ENCODE measurements around the gene RUNX2.

Gene RUNX2

DNA sequence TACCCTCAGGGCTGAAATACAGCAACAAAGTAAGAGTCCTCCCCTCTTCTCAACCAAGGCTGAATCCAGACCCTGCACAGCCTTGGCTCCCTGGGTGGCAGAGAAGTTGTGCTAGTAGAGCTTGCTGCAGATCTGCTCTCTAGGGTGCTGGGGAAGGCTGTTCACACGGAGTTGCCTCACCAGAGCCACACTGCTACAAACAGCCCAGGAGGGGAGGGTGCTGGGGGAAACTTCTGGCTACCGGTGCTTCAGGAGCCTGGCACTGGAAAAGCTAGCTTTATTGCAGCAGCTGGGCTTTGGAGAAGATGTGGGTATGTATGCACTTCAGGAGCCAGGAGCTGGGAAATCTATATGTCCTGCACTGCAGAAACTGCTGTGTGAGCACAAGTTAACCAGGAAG is 87.2 kb downstream of the RUNX2 start:
- no peak for DNase-seq (ENCODE audit: low read depth)

DNA sequence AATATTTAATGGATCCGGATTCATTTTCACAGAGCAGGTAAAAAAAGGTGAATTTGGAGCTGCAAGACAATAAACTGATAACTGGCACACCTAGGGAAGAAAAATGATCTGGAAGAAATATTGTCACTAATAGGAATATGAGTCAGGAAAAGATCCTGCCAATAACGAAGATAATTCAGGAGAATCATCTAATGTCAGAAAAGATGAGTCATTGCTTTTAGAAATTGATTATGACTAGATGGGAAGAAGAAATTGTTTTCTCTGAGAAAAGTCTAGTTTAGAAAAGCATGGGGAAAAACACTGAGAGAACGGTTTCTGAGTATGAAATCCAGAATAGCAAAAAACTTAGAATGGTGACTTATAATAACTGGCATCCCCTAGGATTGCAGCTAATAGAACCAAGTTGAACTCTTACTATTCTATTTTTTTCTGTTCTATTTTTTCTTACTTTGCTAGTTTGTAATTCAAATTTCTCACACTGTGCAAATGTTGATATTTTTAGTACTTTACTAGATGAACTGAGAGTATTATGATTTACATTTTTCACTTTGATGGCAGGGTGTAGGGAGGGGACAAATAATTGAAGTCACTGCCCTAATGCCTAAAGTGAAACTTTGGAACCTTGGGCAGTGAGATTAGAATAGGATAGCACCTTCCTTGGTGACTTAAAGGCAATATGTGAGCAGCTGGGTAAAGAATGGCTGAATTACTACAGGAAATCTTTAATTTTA is 87.8 kb downstream of the RUNX2 start:
- DNase-seq (ENCODE audit: low read depth): no peak

DNA sequence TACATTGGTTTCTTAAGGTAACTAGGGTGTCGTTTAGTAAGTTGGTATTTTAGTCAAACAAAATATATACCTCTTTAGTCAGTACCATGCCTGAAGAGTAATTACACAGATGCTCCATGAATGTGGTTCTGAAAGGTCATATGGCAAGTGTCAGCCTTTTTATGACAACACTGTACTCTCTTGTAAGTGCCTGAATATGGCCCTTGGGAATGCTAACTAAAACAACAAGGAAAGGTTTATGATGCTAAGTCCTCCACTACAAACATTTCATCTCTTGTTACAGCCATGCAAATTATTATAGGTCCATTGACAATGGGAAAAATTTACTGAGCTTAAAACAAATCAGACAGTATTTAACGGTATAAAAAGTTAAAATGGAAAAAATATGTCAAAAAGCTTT is 88.6 kb downstream of the RUNX2 start:
- no peak for DNase-seq (ENCODE audit: low read depth)

DNA sequence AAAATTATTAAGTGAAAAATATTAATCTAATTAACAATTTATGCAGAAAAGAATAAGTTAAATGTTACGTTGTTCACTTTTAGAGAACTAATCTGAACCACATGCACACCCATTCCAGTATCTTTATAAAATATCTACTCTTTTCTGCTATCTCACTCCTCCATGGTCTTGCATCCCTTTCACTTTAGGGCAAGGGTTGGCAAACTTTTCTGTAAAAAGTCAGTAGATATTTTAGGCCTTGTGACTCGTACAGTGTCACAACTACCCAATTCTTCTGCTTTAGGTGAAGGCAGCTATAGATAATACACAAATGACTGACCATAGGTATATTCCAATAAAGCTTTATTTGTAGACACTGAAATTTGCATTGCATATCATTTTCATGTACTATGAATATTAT is 89.3 kb downstream of the RUNX2 start:
- DNase-seq (ENCODE audit: low read depth): no peak

DNA sequence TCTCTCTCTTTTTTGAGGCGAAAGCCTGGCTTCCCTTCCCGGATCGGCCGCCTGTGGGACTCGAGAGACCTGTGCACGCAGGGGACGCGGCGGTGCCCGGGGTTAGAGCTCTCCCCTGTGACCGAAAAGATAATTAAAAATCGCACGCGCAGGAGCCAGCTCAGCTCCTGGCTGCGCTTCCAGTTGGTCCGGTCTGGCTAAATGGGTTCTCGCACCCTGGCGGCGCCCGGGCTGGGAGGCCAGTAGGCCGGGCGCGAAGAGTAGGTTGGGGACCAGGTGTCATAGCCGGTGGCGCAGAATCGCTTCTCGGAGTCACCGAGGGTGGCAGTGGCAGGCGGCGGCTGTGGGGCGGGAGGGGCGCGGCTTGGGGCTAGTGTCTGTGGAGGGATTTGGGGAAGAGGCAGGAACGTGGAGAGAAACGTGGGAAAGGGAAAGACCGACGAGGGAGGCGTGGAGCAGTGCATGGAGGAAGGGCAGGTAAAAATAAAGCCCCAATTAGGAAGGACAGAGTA is 91.5 kb downstream of the RUNX2 start:
- DNase-seq (ENCODE audit: low read depth): peak; percentile 36

DNA sequence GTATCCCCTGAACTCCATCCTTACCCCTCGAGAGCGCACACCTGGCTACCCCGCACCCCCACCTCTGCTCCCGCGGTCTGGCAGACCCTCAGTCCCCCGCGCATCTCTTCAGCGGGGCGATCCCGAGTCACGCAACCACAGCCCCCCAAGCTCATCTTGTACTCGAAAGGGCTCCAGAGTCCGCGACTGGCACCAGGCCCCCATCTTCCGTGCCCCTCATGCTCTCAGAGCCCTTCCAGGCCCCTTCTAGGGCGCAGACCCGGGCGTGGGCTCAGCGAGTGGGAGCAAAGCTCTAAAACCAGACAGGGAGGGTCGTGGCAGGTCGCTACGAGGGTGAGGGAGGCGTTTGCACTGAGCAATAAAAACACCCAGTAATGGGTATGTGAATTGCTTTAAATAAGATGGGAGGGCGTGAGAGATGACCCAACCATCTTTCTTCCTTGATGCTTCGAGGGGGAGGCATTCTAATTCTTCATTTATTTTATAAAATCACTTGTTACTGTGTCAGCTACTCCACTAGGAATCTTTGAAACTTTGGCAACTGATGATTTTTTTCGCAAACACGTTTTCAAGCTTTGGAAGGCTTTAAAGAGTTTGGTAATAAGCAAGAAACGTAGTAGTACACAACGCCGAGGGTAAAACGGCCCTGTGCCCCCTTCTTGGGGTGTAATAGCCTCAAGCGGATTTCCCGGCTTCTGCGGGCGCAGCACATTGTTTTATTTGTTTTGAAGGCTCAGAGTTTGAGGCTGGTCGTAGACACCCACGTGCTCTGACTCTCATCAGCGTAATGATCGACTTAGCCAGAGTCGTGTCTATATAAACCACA is 92.2 kb downstream of the RUNX2 start:
- peak; percentile 33 for DNase-seq (ENCODE audit: low read depth)

DNA sequence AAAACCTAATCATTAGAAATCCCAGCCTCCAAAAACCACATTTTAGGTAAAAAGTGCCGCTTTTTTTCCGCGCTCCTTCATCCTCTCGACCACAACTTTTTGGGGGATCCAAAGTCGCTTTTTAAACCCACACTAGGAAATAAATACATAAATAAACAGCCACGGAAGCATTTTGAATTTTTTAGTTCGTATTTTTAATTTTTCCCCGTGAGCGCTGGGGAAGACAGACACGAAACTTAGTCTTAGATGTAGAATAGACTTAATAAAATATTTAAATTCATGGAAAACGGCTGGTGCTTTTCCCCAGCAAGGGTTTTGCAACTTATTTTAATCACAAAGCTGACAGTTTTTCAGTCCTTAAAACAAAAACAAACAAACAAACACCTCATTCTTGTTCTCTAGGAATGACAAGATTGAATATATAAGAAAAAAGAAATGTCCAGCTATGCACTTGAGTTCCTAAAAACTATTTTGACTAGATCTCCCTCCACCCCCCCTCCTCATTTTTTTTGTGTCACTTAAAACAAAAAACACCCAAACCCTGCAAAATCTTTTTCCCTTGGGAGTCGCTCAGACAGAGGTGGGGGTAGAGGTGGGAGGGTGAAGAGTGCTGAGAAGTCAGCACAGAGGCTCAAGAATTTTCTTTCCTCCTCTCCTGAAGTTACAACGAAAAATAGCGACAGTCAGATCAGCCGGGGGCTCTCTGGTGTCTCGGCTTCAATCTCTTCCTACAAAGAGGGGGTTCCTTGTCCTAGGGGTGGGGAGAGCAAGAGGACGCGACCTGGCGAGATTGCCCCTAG is 93.0 kb downstream of the RUNX2 start:
- DNase-seq (ENCODE audit: low read depth): no peak

DNA sequence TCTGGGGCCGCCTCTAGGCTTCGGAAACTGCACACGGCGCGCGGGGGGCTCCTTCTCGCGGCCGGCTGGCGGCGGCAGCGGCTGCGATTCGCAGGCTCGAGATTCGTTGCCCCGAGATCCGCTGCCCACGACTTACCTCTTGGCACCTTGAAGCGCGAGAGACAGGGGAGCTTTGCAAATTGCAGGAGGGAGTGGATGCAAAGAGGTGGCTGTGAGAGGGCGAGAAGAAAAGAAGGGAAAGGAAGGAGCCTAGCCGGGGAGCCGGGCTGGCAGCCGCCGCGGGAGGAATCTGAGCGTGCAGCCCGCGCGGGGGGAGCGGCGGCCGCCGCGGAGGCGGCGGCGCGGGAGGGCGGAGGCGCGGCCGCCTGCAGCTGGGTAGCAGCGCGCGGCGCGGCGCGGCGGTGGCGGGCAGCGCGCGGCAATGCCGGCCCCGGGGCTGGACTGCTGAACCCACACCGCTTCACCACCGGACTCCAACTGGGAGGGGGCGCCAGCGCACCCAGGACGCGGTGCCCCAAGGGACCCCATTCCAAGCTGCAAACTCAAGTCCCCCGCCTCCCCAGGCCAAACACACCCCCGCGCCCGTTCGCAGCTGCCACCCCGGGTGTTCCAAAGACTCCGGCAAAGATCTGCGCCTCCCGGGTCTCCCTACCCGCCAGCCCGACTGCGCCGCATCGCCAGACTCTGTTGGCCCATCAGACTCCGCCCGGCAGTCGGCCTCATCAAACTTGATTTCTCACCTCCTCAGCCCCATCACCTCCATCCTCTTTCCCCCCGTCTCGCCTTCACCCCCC is 93.8 kb downstream of the RUNX2 start:
- peak; percentile 33 for DNase-seq (ENCODE audit: low read depth)

DNA sequence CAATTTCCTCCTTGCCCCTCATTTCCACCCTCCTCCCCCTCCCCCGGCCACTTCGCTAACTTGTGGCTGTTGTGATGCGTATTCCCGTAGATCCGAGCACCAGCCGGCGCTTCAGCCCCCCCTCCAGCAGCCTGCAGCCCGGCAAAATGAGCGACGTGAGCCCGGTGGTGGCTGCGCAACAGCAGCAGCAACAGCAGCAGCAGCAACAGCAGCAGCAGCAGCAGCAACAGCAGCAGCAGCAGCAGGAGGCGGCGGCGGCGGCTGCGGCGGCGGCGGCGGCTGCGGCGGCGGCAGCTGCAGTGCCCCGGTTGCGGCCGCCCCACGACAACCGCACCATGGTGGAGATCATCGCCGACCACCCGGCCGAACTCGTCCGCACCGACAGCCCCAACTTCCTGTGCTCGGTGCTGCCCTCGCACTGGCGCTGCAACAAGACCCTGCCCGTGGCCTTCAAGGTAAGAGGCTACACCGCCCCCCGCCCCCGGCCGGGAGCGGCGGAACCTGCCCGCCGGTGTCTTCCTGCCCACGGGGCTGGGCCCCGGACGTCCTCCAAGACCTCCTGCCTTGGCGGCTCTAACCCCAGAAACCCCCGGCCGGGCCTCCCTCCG is 94.5 kb downstream of the RUNX2 start:
- DNase-seq (ENCODE audit: low read depth): peak; percentile 45

DNA sequence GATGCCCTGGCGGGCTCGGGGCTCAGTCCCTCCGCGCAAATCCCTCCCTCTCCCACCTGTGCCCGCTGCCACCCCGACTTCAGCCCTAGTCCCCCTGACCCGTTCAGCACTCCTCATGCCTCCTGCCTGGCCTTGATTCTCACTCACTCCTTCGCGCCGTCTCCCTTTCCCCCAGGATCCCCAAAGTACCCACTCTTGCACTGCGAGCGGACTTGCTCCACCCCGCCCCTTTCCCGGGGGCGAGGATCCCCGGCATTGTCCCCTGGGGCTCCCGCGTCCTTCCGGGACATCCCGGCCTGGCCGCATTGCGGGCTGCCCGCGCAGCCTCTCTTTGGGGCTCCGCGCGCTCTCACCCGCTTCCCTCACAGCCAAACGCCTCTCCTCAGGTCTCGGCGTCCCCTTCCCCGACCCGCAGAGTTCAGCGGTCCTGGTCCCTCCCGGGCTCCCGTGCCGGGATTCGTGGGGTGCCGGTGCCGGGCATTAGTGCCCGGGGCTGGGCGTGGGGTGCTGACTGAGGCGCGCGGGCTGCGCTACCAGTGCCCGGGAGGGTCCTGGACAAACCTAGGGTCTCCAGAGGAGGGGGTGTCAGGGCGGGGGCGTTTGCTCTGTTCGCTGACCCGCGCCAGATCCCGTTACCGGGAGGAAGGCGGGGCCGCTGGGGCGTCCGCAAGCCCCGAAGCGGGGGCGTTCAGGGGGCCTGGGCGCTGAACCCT is 95.1 kb downstream of the RUNX2 start:
- DNase-seq (ENCODE audit: low read depth): peak; percentile 17

DNA sequence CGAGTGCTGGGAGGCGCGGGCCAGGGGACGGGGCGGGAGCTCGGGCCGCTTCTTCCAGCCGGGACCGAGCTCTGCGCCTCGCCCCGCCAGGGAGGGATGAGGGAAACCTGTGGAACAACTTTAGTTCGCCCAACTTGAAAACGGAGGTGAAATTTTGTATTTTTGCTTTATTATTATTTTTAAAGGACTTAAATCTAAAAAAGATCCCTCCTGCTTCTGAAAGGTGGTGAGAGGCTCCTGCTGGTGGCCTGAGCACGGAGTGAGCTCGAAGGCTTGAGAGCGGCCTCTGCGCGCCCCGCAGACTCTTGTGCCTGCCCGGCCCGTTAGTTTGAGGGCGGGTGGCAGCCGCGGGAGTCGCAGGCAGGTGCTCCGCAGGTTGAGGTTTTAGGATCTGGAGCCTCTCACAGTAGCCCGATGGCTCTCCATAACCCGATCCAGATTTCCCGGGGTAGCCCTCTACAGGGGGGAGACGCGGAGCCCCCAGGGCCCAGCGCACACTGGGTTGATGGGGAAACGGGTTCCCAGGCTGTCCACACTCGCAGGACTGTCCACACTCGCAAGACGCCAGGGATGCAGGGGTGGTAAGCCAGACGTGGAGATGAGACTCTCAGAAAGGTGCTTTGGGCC is 95.8 kb downstream of the RUNX2 start:
- no peak for DNase-seq (ENCODE audit: low read depth)

DNA sequence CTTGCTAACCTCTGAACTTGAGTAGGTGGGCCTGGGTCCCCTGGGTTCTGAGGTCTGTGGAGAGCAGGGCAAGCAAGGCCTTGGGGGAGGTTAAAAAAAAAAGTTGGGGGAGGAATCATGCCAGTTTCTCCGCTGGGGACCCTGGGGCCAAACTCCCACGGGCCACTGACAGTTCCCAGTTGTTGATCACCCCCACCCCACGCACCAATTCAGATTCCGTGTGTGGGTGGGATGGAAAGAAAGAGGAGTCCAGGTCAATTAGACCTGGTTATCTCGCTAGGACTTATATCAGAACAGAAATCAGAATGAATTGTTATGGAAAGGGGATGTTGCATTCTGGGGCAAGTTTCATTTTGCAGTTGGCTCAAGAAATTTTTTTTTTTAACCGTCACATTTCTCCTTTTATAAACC is 96.3 kb downstream of the RUNX2 start:
- no peak for DNase-seq (ENCODE audit: low read depth)

DNA sequence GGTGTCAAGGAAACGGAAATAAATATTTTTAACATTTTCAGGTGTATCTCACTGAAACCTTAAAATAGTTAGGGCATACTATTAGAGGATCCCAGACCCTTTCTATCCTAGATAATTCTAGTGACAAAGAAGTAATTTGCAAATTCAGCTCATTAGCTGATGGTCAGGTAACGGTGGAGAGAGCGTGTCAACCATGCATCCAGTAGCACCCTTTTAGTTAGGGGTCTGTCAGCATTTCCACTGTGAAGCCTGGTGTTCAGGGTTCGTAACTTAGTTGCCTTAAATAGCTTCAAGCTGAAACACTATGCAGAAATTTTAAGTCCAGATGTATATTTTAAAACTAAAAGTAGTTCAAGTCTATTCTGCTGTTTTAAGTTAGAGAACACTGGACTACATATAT is 98.1 kb downstream of the RUNX2 start:
- DNase-seq (ENCODE audit: low read depth): no peak

DNA sequence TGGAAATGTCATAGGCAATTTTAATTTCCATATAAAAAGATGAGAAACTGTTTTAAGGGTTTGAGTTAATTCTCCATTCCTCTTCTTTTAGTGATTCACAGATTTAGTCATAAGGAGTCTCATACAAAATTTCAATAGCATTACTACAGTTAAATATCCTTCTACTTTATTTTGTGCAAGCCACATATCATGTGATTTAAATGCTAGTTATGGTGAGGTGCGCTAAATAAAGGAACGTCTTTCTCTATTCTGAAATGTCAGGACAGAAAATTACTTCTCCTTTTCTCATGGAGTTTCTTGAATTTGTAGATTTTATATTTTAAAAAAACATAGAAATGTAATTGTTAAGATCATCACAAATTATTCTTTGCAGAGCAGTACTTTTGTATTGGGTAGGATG is 99.6 kb downstream of the RUNX2 start:
- no peak for DNase-seq (ENCODE audit: low read depth)

DNA sequence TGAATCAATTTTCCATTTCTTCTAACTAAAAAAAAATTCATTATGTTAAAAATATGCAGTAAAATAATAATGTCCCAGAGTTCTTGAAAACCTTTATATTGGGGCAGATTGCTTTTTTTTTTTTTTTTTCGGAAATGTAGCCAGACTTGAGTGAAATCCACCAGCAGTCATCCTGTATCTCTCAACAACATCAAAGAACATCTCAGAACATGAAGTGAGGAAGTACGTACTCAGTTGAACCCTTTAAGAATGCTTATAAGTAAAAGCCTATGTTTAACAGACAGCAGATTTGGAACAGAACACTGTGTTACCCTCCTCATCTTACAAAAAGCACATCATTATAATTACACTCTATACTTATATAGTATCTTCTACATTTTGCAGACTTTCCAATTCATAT is 100.6 kb downstream of the RUNX2 start:
- no peak for DNase-seq (ENCODE audit: low read depth)

DNA sequence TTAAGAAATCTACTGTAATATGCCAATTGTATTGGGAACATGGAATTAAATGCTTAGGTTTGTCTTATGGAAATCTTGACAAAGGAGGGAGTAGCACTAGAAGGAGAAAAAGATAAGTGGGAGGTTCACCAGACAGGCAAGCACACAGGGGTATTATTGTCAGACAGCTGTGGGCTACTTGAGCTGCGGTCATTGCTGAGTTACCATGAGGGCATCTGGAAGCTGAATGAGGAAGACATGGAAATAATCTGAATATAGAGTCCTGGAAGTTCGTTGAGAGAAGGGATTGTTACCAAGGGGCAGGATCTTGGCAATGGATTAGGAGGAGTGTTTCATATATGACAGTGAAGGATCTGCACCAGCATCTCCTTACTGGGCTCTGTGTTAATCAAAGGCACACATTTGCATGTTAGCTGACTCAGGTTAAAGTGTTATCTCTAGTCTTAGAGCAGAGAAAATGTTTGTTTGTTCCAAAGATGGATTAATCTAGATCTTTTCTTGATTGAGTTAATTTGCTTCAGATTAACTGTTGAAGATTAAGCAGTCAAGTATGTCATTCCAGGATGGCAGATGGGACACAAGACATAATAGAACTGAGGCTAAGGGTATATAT is 102.6 kb downstream of the RUNX2 start:
- no peak for DNase-seq (ENCODE audit: low read depth)

DNA sequence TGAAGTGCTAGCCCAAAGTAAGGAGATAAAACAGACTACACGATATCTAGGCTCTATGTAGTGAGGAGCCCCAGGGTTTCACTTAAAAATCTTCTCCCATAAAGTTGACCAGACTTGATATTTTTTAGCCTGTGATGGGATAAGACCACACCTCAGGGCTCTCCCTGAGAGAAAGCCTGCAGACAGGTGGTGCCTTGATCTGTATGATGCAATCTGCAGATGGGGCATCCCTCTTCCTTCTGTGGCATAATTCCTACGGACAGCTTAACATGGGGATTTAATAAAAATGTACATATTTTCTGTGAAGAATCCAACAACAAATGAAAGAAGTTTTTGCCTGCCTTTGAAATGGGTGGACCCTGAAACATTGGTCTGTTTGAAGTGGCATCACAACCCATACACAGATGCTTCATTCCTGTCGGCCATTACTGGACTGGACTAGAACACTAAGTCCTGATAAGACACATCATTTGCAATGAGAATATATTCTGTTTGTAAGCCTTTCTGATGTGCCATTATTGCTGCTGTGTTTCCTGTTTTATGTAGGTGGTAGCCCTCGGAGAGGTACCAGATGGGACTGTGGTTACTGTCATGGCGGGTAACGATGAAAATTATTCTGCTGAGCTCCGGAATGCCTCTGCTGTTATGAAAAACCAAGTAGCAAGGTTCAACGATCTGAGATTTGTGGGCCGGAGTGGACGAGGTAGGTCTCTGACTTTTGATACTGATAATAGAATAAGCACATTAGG is 103.4 kb downstream of the RUNX2 start:
- DNase-seq (ENCODE audit: low read depth): no peak

DNA sequence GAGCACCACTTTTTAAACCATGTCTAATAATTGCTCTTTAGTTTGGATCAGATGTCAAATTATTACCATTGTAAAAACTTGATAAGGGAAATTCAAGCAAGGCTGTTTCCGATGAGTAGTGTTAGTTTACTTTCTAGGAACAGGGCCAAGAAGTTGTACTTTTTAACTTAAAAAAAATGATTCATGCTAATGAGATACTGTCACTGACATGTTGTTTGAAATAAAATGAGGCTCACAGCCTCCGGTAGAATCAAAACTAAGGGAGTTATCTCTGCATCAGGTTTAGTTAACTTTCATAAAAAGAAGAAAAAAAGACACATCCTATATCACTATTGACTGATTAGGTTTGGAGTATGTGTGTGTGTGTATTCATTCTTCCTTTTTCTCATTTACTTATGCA is 104.8 kb downstream of the RUNX2 start:
- no peak for DNase-seq (ENCODE audit: low read depth)

Data from stimulated activated CD8-positive, alpha-beta memory T cell treated with anti-CD3 and anti-CD28 coated beads, Interleukin-12 subunit alpha, Interleukin-12 subunit beta, amount 100 ng/mL, for 4 hours (primary cell).